ENCODE measurements around the gene GLOD4. TPM values are rescaled to one million over a fixed set of nuclear protein-coding genes. Genes with fewer than 3 reads are reported as not detected.
A peak's percentile ranks its signal among the peaks of the same experiment; 100 is the strongest.
"Not testable (repeated sequence)": the region's sequence is repeated elsewhere in the genome, so short reads cannot be mapped to it uniquely, and the experiment has no call there.

Gene GLOD4
- total RNA-seq, 2 donors from 2014 or later = 60.6 to 64.8 TPM

DNA sequence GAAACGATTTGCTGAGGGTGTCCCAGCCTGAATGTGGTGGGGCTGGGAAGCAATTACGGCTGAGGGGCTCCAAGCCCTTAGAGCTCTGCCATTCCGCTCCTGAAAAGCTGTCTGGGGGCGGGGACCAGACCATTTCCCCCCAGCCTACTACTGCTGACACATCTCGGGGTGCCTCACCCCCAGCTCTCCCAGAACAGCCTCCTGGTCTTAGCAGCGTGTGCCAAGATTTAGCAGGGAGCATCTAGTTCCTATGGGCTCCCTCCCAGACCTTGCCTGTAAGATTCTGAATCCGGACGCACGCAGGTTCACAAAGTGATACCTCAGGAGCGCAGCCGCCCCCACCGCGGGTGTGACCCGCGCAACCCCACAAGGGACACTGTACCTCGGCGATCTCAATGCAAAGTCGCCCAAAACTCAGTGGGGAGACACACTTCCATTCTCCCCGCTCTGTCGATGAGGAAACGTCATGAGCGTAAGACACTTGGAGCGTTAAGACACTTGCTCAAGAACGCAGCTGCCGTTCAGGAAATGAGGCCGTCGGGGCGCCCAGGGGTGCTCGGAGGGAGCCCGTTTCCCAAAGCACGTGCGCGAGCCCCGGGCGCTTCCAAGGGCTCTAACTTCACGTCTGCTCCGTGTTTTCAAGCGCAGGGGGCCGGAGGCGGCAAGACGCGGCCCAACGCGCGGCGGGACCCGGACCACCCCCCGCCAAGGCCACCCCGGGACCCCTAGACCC, 30.6 kb downstream of the GLOD4 start:
- ATAC-seq = peak; percentile 57
- no peaks in the 10 kb centered on the region for H3K9me3 ChIP-seq (ENCODE audit: control insufficient read depth, low read length, poor library complexity, severe bottlenecking)
- Mint-ChIP-seq H3K36me3 (ENCODE audit: low read depth) (peaks cover 5% of the 10 kb centered on the region), H3K4me1 (peaks cover 35% of the 10 kb centered on the region), H3K4me3 (peak overlapping the region; percentile 95), H3K27me3 (no peaks in the 10 kb centered on the region), H3K27ac (peak overlapping the region; percentile 94)
- peak; percentile 30 to 37 (median 32) for DNase-seq

DNA sequence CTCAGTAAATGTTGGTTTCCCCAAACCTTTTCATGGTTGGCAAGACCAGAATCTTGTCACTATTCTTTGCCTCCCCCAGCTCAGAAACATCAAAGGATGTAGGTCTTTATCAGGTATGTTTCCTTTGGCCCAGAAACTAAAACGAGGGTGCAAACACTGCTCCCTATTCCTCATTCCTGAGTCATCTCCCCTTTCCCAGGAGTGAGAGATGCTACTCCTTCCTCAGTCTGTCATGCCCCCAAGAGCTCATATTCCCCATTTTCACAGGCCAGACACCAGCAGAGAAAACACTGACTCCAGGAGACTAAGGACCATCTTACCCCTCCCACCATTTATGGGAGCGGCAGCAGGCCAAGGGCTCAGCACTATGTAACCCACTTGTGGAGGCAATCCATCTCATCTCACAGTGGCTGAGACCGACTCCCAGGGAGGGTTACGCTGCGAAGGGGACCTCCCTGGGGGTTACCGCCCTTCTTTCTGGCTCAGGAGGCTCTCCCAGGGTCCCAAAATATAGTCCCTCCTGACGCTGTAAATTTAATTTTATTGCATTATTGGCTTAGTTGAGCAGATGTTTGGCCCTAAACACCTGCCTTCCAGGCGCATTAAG, 31.5 kb downstream of the GLOD4 start:
- ATAC-seq = no peak

DNA sequence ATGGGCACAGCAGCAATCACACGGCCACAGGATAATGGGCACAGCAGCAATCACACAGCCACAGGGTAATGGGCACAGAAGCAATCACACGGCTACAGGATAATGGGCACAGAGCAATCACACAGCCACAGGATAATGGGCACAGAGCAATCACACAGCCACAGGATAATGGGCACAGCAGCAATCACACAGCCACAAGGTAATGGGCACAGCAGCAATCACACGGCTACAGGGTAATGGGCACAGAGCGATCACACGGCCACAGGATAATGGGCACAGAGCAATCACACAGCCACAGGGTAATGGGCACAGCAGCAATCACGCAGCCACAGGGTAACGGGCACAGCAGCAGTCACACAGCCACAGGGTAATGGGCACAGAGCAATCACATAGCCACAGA, 32.7 kb downstream of the GLOD4 start:
- not testable (repeated sequence) for H3K4me3 Mint-ChIP-seq; H3K27me3 Mint-ChIP-seq; ATAC-seq; H3K27ac Mint-ChIP-seq; DNase-seq; H3K36me3 Mint-ChIP-seq (ENCODE audit: low read depth); H3K9me3 ChIP-seq (ENCODE audit: control insufficient read depth, low read length, poor library complexity, severe bottlenecking)
- peaks cover 35% of the 10 kb centered on the region for H3K4me1 Mint-ChIP-seq

More for the DNA sequence above, 31.5 kb downstream of the GLOD4 start:
- Mint-ChIP-seq H3K4me3 (peak overlapping the region; percentile 95), H3K36me3 (ENCODE audit: low read depth) (peaks cover 5% of the 10 kb centered on the region), H3K27me3 (no peaks in the 10 kb centered on the region), H3K4me1 (peaks cover 35% of the 10 kb centered on the region), H3K27ac (peak overlapping the region; percentile 19)
- no peaks in the 10 kb centered on the region for H3K9me3 ChIP-seq (ENCODE audit: control insufficient read depth, low read length, poor library complexity, severe bottlenecking)
- DNase-seq = no peak

DNA sequence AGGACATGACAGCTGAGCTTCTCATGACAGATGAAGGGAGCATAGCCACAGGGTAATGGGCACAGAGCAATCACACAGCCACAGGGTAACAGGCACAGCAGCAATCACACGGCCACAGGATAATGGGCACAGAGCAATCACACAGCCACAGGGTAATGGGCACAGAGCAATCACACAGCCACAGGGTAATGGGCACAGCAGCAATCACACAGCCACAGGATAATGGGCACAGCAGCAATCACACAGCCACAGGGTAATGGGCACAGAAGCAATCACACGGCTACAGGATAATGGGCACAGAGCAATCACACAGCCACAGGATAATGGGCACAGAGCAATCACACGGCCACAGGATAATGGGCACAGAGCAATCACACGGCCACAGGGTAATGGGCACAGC, 33.5 kb downstream of the GLOD4 start:
- ATAC-seq = not testable (repeated sequence)

DNA sequence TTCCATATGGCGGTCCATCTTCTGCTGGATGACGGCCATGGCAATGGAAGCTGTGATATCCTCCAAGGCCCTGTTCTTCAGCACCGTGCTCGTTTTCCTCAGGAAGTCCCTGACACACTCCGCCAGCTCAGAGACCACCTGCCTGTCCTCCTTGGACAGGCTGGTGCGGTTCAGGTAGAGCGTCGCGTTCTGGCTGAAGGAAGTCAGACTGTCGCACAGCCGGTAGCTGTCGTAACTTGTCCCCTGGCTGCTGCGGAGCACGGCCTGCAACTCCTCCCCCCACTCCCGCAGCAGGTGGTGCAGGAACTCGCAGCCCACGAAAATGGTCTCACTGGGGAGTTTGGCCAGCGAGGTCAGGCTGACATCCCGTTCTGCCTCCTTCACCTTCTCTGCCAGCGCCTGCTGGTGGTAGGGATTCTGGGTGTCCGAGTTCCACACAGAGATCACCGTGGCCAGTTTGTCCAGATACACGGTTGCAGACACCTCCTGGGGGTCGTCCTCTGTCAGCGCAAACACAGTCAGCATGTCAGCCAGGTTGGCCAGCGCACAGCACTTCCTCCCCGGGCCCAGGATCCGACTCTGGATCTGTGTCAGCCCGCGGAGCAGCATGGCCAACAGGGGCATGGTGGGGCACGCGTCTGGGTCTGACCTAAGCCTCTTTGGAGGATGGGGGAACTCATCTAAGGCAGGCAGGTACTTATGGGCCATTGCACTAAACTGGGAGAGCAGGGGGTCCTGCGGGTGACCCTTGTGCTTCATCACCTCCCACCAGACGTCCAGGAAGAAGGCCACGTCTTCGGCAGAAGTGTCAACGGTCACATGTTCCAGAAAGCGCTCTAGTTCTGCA, 35.1 kb downstream of the GLOD4 start:
- DNase-seq = no peak
- H3K4me3 Mint-ChIP-seq = no peak overlapping the region
- peaks cover 5% of the 10 kb centered on the region for H3K36me3 Mint-ChIP-seq (ENCODE audit: low read depth)
- peaks cover 30% of the 10 kb centered on the region for H3K4me1 Mint-ChIP-seq
- H3K27me3 Mint-ChIP-seq = no peaks in the 10 kb centered on the region
- no peaks in the 10 kb centered on the region for H3K9me3 ChIP-seq (ENCODE audit: control insufficient read depth, low read length, poor library complexity, severe bottlenecking)
- no peak for ATAC-seq
- no peak overlapping the region for H3K27ac Mint-ChIP-seq

More for the DNA sequence above, 33.5 kb downstream of the GLOD4 start:
- H3K9me3 ChIP-seq (ENCODE audit: control insufficient read depth, low read length, poor library complexity, severe bottlenecking); H3K4me3 Mint-ChIP-seq; H3K36me3 Mint-ChIP-seq (ENCODE audit: low read depth); DNase-seq; H3K27me3 Mint-ChIP-seq: not testable (repeated sequence)
- H3K4me1 Mint-ChIP-seq = peaks cover 35% of the 10 kb centered on the region
- H3K27ac Mint-ChIP-seq = peak overlapping the region; percentile 12

DNA sequence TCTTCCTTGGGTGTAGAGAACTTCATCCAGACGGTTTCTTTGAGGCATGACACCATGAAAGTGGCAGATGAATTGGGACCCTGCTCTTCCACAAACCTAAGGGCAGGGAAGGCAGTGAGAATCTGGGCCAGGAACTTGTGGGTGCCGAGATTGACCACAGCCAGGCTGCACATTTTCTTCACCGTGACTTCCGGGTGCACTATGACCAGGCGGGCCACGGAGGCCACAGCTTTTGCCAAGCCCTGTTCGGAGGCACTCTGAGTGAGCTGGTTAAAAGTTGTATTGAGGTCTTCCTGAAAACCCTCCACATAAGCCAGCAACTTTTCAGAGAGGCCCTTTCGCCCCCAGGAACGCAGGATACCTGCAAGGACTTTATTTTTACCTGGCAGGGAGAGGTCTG, 35.9 kb downstream of the GLOD4 start:
- ATAC-seq (no peak), DNase-seq (no peak)
- Mint-ChIP-seq H3K27ac (no peak overlapping the region), H3K4me3 (no peak overlapping the region), H3K27me3 (no peaks in the 10 kb centered on the region), H3K4me1 (peaks cover 27% of the 10 kb centered on the region), H3K36me3 (ENCODE audit: low read depth) (peaks cover 5% of the 10 kb centered on the region)
- H3K9me3 ChIP-seq (ENCODE audit: control insufficient read depth, low read length, poor library complexity, severe bottlenecking) = no peaks in the 10 kb centered on the region

DNA sequence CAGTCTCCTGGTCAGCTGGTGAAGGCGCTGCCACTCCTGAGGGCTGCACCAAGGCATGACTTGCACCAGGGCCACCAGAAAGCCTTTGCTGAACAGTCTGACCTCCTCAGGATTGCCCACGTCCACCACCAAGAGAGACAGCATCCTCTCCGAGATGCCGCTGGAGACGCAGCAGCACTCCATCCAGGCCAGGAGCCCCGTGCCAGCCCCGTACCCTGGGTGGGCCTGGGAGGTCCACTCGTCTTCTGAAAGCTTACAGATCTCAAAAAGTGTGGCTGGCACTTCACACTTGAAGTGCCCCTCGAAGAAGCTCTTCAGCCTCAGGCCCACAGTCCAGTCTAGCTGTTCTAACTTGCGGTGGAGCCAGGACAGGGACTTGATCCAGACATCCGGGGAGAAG, 36.7 kb downstream of the GLOD4 start:
- no peak overlapping the region for H3K4me3 Mint-ChIP-seq

DNA sequence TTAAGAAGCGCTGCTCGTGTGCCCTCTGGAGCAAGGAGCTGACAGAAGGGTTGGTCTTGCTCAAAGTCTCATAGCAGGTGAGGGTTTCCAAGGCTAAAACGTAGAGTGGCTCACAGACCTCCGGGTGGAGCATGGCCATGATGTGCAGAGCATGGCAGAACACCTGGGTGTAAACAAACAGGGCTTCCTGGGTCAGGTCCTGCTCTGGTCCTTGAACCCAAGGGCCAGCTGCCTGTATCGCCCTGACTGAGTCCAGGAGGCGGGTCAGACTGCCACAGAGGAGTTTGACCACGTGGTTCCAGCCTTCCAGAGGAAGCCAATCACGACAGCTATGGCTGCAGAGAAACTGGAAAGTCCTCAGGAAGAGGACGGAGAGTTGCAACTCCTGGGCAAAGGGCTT, 37.1 kb downstream of the GLOD4 start:
- H3K4me3 Mint-ChIP-seq = no peak overlapping the region
- H3K27me3 Mint-ChIP-seq = no peaks in the 10 kb centered on the region
- DNase-seq = no peak
- no peaks in the 10 kb centered on the region for H3K9me3 ChIP-seq (ENCODE audit: control insufficient read depth, low read length, poor library complexity, severe bottlenecking)
- H3K27ac Mint-ChIP-seq = no peak overlapping the region
- H3K4me1 Mint-ChIP-seq = peaks cover 21% of the 10 kb centered on the region
- no peak for ATAC-seq
- H3K36me3 Mint-ChIP-seq (ENCODE audit: low read depth) = peaks cover 5% of the 10 kb centered on the region

More for the DNA sequence above, 36.7 kb downstream of the GLOD4 start:
- H3K36me3 Mint-ChIP-seq (ENCODE audit: low read depth) = peaks cover 5% of the 10 kb centered on the region
- H3K27me3 Mint-ChIP-seq = no peaks in the 10 kb centered on the region
- no peak overlapping the region for H3K27ac Mint-ChIP-seq
- ATAC-seq (no peak), DNase-seq (no peak)
- peaks cover 23% of the 10 kb centered on the region for H3K4me1 Mint-ChIP-seq
- H3K9me3 ChIP-seq (ENCODE audit: control insufficient read depth, low read length, poor library complexity, severe bottlenecking) = no peaks in the 10 kb centered on the region

DNA sequence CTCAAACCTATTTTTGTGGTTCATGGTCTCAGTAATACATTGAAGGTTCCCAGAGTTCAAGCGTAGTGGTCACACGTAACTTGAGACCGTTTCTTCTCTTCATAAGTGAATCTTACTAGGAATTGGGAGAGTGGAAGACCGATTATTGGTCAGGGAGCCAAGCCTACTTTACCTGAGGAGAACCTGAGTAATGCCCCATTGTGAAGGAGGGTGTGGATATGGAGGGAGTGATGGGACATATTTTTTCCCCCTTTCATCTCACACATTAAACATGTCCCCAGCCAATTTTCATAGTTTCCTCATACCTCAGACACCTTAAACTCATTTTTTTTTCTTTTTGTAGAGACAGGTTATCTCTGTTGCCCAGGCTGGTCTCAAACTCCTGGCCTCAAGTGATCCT, 38.9 kb downstream of the GLOD4 start:
- H3K9me3 ChIP-seq (ENCODE audit: control insufficient read depth, low read length, poor library complexity, severe bottlenecking) = no peaks in the 10 kb centered on the region
- no peak overlapping the region for H3K4me3 Mint-ChIP-seq
- no peaks in the 10 kb centered on the region for H3K27me3 Mint-ChIP-seq
- no peak overlapping the region for H3K27ac Mint-ChIP-seq
- H3K4me1 Mint-ChIP-seq = peaks cover 11% of the 10 kb centered on the region
- no peak for ATAC-seq
- DNase-seq = no peak
- peaks cover 2% of the 10 kb centered on the region for H3K36me3 Mint-ChIP-seq (ENCODE audit: low read depth)

DNA sequence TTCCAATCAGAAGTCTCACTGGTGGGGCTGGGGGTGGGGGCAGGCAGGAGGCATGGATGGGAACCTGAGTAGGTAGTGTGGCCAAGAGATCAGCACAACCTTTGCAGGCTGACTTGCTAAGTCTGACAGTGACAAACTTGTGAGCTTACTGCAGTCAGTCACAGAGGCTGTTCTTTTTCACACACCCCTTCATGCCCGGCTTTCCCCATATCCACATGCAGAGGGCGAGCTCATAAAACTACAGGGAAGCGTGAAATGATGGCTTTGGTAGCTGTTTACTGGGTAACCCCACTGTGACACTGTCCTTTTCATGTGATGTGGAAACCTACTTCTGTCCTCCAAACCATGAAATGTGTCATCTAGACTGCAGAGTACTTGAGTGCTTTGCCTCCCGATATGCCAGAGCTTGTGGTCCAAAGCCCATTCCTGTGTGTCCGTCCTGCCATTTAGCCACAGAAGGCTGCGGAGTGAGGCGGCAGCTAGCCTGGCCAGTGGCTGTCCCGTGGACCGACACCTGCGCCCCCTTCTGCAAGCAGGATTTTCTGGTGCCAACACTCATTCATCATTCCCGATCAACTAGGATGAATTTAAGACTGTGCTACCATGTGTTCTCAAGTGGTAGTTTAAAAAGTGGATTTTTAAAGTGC, 39.8 kb downstream of the GLOD4 start:
- H3K9me3 ChIP-seq (ENCODE audit: control insufficient read depth, low read length, poor library complexity, severe bottlenecking) = no peaks in the 10 kb centered on the region
- H3K27me3 Mint-ChIP-seq = no peaks in the 10 kb centered on the region
- H3K27ac Mint-ChIP-seq = no peak overlapping the region
- no peak for DNase-seq
- H3K4me1 Mint-ChIP-seq = peaks cover 8% of the 10 kb centered on the region
- H3K36me3 Mint-ChIP-seq (ENCODE audit: low read depth) = no peaks in the 10 kb centered on the region
- H3K4me3 Mint-ChIP-seq = no peak overlapping the region
- ATAC-seq = no peak

DNA sequence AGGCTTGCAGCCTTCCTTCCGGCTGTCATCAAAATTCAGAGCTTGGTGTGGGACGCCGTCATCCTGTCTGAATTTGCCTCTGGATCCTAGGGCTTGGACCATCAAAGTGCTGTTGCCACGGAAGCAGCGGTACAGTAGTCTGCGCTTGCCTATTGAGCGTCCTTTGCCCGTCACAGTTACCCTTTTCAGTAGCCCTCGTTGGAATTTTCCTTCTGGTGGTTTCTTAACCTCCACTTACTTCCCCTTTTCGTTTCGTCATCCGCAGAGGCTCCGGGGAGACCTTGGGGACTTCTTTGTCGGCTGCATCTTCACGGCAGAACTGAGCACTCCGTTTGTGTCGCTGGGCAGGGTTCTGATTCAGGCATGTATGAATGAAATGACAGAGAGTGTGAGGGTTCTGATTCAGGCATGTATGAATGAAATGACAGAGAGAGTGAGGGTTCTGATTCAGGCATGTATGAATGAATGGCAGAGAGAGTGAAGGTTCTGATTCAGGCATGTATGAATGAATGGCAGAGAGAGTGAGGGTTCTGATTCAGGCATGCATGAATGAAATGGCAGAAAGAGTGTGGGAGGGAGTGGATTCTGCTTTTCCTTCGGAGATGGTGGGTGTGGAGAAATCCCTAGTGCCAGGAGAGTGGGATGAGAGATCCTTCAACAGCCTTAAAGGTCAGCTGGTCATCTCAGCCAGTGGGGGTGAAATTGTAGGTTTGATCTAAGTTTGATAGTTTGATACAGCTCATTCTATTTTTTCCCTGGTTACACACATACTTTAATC, 41.7 kb downstream of the GLOD4 start:
- Mint-ChIP-seq H3K27me3 (no peaks in the 10 kb centered on the region), H3K27ac (peak overlapping the region; percentile 90)

DNA sequence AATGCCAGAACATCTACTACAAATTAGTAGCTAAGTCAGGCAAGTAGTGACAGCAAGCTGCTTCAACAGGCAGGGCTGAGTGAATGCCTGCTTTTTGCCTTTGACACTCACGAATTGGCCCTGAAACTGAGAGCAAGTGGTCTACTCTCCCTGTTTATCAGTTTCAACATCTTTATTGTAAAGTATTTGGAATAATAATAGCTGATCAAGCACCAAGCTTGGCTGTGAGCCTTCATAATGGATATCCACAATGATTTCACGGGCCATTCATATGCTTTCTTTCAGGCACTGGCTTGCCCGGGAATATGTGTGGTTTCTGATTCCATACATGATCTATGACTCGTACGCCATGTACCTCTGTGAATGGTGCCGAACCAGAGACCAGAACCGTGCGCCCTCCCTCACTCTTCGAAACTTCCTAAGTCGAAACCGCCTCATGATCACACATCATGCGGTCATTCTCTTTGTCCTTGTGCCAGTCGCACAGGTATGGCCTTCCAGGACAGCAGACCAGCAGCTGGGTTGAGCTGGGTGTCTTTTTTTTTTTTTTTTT, 44.4 kb downstream of the GLOD4 start:
- no peak overlapping the region for H3K4me3 Mint-ChIP-seq
- no peak for ATAC-seq
- H3K9me3 ChIP-seq (ENCODE audit: control insufficient read depth, low read length, poor library complexity, severe bottlenecking) = no peaks in the 10 kb centered on the region
- no peak overlapping the region for H3K27ac Mint-ChIP-seq
- no peaks in the 10 kb centered on the region for H3K27me3 Mint-ChIP-seq
- no peak for DNase-seq
- H3K4me1 Mint-ChIP-seq = peaks cover 8% of the 10 kb centered on the region
- no peaks in the 10 kb centered on the region for H3K36me3 Mint-ChIP-seq (ENCODE audit: low read depth)

More for the DNA sequence above, 41.7 kb downstream of the GLOD4 start:
- DNase-seq (no peak), ATAC-seq (peak; percentile 83)
- Mint-ChIP-seq H3K4me1 (peaks cover 8% of the 10 kb centered on the region), H3K4me3 (peak overlapping the region; percentile 33), H3K36me3 (ENCODE audit: low read depth) (no peaks in the 10 kb centered on the region)
- no peaks in the 10 kb centered on the region for H3K9me3 ChIP-seq (ENCODE audit: control insufficient read depth, low read length, poor library complexity, severe bottlenecking)
